GM19468 (cell line): ENCODE results near the gene ABHD15.

Source experiments
- ATAC-seq: cut with Tn5 transposase; IDR thresholded peaks from one replicate; pipeline ENCODE4 v1.9.1; 2021; ENCODE audit warnings: mild to moderate bottlenecking, moderate library complexity, moderate number of reproducible peaks; ENCODE audit not compliant: unreplicated experiment; ENCODE audit errors: extremely low read depth

The ABHD15 gene

DNA sequence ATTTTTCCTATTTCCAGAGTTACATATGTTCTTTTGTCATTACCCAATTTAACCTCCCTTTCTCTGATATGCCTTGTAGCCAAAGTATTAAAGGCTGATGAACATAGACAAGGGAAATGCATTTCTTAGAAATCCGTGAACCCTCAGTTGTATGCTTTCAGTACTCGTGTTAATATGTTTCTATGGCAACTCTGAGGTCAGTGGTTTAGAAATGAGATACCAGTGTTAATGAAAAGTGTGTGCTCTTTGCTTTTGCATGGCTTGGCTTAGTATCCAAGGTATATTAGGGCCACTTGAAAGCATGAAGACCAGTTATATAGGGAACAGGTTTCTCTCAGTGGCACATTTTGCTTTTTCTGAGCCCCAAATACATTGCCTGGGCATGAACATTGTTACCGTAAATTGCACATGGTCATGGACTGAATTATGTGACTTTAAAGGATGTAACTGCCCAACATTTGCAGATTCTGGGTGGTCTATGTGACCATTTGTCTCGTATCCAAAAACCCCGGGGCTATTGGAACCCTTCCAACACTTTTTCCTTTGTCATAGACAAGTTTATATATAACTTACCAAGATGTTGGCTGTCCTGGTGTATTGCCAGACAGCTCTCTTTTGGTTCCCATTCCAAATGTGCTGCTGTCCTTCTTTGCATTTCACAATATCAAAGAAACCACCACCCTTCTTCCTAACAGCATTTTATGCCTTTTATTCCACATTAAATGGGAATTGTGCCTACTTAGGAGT, 17.5 kb downstream of the ABHD15 start:
- ATAC-seq = no peak

DNA sequence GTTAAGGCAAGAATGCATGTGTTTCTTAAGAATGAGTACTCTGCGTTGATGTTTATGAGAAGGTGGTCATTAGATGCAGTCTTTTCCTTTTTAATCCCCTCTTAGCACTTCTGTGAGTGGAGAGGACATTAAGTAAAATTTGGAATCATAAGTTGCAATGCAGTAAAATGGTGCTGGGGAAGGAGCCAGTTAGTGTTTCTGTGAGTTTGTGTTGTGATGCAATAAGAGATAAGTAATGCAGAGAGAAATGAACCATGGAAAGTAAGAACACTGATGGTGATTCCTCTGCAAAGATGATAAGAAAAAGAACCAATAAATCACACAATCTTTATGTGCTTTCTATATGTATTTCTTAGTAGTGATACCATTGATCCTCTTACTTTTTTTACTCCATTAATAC, 20.0 kb downstream of the ABHD15 start:
- no peak for ATAC-seq

DNA sequence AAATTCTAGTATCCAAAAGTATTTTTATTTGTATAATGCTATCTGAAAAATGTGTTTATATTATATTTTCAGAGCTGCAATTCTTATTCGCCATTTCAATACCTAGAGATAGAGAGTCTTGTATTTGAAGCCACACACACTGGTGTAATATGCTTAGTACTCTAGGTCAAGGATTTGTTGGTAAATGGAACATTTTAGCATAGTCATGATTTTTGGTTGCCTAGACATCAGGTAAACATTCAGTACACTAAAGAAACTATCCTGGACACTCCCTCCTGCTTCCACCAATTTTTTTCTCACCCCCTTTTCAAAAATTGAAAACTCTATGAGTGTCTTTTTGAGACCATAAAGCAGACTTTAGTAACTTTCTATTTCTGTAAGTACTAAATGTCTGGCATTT, 20.8 kb downstream of the ABHD15 start:
- ATAC-seq = no peak

DNA sequence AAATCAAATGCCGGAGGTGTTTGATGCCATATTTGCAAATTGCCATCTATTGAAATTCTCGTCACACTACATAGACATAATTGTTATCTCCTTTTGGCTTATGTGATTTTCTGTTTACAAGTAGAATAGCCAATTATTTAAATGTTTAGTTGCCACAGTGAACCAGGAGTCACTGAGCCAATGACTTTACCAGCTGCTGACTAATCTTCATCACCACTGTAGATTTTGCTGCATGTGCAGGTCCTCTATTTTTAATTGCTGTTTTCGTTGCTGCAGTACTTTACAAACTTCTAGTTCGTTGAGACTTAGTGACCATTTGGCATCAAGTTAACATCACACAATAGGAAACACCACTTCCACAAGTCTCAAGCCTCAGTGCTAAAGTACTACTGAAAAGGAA, 22.8 kb downstream of the ABHD15 start:
- ATAC-seq = no peak

DNA sequence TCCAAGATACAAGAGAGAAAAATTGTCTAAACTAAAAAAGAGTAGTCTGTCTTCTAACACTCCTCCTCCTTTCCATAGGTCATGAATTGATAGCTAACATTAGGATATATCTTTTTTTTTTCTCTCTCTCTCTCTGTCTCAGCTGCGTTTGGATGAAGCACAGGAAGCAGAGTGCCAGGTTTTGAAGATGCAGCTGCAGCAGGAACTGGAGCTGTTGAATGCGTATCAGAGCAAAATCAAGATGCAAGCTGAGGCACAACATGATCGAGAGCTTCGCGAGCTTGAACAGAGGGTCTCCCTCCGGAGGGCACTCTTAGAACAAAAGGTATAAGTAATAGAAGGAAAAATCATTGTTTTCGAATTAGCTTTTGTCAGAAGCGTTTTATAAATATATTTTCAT, 32.9 kb downstream of the ABHD15 start:
- no peak for ATAC-seq

DNA sequence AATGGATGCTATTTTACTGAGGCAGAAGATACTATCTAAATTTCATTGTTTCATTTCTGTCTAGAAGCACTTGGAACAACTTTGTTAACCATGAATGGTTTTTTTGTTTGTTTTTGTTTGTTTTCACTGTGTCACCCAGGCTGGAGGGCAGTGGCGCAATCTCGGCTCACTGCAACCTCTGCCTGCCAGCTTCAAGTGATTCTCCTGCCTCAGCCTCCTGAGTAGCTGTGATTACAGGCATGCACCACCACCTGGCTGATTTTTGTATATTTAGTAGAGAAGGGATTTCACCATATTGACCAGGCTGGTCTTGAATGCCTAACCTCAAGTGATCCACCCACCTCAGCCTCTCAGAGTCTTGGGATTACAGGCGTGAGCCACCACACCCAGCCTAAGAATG, 40.5 kb downstream of the ABHD15 start:
- no peak for ATAC-seq

DNA sequence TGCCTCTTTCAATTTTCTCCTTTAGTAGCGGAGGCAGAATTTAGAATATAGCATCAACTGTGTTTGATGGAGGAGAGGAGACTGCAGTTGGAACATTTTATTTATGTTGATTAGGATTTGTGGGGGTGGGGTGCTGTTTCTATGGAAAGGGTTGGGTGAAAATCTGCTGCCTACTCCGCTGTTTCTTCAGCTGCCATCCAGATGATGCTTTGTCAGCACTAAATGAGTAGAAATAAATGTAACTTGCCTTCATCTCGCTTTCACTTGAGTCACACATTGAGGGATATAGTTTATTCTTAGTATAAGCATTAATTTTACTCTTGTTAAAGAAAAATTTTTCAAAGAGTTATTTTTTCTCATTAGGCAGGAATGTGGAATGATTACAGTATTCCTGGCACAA, 42.1 kb downstream of the ABHD15 start:
- ATAC-seq = no peak

DNA sequence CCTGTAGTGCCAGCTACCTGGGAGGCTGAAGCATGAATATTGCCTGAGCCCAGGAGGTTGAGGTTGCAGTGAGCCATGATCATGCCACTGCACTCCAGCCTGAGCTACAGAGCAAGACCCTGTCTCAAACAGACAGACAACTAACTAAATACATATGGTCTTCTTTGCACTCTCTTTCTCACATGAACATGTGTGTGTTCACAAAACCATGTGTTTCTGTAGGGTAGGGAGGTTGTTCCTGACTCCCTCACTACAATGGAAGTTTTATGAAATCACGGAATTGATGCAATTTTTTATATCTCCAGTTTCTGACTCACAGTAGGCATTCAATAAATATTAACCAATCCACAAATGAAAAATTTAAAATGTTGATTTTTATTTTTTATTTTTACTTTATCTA, 48.5 kb downstream of the ABHD15 start:
- no peak for ATAC-seq

DNA sequence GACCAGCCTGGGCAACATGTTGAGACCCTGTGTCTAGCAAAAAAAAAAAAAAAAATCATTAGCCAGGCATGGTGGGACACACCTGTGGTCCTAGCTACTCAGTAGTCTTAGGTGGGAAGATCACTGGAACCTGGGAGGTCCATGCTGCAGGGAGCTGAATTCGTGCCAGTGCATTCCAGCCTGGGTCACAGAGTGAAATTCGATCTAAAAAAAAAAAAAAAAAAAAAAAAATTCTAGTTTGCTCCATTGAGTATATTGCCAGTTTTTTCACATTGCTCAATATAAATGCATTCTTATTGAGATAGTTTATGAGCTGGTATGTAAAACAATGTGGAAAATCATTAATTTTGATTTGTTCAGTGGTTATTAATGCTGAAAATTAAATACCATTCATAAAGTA, 52.0 kb downstream of the ABHD15 start:
- no peak for ATAC-seq

DNA sequence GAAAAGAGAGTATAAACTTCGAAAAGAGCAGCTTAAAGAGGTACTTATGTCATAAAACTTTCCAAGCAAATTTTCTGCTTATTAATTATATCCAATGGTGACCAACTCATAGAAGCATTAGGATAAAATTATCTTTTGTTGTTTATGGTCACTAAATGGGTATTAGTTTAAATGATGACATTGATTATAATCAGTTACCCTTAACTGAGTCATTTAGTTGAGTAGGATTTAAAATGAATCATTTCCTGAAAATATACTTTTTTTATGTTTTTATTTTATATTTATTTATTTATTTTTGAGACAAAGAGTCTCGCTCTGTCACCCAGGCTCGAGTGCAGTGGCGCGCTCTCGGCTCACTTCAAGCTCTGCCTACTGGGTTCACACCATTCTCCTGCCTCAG, 55.9 kb downstream of the ABHD15 start:
- no peak for ATAC-seq
